Bronchial epithelial cell (primary cell): ENCODE data around the gene C22orf31. TPM values are rescaled to one million over a fixed set of nuclear protein-coding genes. Genes with fewer than 3 reads are reported as not detected.
"Not testable (repeated sequence)": the region's sequence is repeated elsewhere in the genome, so short reads cannot be mapped to it uniquely, and the experiment has no call there.

Experiments used
- DNase-seq: peaks from one replicate; pipeline ENCODE4 v3.0.0-alpha.2; 2010; ENCODE audit warnings: low read depth
- FAIRE-seq: peaks from 2 replicates; lab custom pipeline; 2011; peaks lifted over from hg19 to GRCh38; lab: Jason Lieb, UNC
- H3K27me3 ChIP-seq: 2 replicates; pipeline ENCODE4 v1.5.1; 2011; ENCODE audit warnings: low read length; ENCODE audit not compliant: control insufficient read depth, insufficient read depth
- H3K36me3 ChIP-seq: 2 replicates; pipeline ENCODE4 v1.5.1; 2011; ENCODE audit warnings: low read length; ENCODE audit not compliant: control insufficient read depth, insufficient read depth
- H3K4me3 ChIP-seq: 2 replicates; pipeline ENCODE4 v1.5.1; 2011; ENCODE audit warnings: mild to moderate bottlenecking, low read depth, low read length, control low read depth
- CTCF ChIP-seq: IDR thresholded peaks from 2 replicates; pipeline ENCODE4 v1.5.1; 2011; ENCODE audit warnings: mild to moderate bottlenecking, moderate library complexity, low read length, control low read depth, inconsistent platforms; ENCODE audit not compliant: insufficient read depth, severe bottlenecking
- total RNA-seq: library from RNA; depleted of rRNA; stranded (reverse); fragments of >200 nt; gene quantifications from 2 replicates; pipeline ENCODE4 v1.2.1, GENCODE V29; 2014

Gene C22orf31
- total RNA-seq, 1 donor from 2014 or later = not detected

- Histone ChIP-seq H3K4me3 (no peak overlapping the region), H3K27me3 (no peaks in the 10 kb centered on the region), H3K36me3 (peaks cover 4% of the 10 kb centered on the region)
- DNase-seq (peak; percentile 69), FAIRE-seq (no peak)
- peak; percentile 90 for TF ChIP-seq CTCF
These were observed 21.0 kb downstream of the C22orf31 start for GRCh38 chr22:29040385-29041275.

- not testable (repeated sequence) for H3K27me3 ChIP-seq, FAIRE-seq, DNase-seq
These were observed 21.9 kb downstream of the C22orf31 start for GRCh38 chr22:29039684-29040083.

GRCh38 chr22:29039148-29039547, 22.5 kb downstream of the C22orf31 start:
- no peak for FAIRE-seq
- no peak for DNase-seq

More at GRCh38 chr22:29039684-29040083, 21.9 kb downstream of the C22orf31 start:
- H3K36me3 ChIP-seq, H3K4me3 ChIP-seq: not testable (repeated sequence)

GRCh38 chr22:29037340-29037932, 24.2 kb downstream of the C22orf31 start:
- no peak for DNase-seq
- Histone ChIP-seq H3K27me3 (no peaks in the 10 kb centered on the region), H3K36me3 (peaks cover 1% of the 10 kb centered on the region), H3K4me3 (no peak overlapping the region)
- no peak for FAIRE-seq
- TF ChIP-seq CTCF = no peak

More at GRCh38 chr22:29039148-29039547, 22.5 kb downstream of the C22orf31 start:
- H3K27me3 ChIP-seq = no peaks in the 10 kb centered on the region
- H3K36me3 ChIP-seq = peaks cover 2% of the 10 kb centered on the region
- TF ChIP-seq CTCF = no peak
- no peak overlapping the region for H3K4me3 ChIP-seq

GRCh38 chr22:29032584-29032983, 29.0 kb downstream of the C22orf31 start:
- no peak overlapping the region for H3K4me3 ChIP-seq
- TF ChIP-seq CTCF = no peak
- peak; percentile 43 for FAIRE-seq
- H3K36me3 ChIP-seq = no peaks in the 10 kb centered on the region
- peak; percentile 22 for DNase-seq
- H3K27me3 ChIP-seq = no peaks in the 10 kb centered on the region

GRCh38 chr22:29032014-29032475, 29.6 kb downstream of the C22orf31 start:
- FAIRE-seq = no peak
- Histone ChIP-seq H3K36me3 (no peaks in the 10 kb centered on the region), H3K4me3 (no peak overlapping the region), H3K27me3 (no peaks in the 10 kb centered on the region)
- TF ChIP-seq CTCF = no peak
- no peak for DNase-seq
